Type B pancreatic cell (in vitro differentiated cells): ENCODE measurements around the gene CHAF1A. TPM values are rescaled to one million over a fixed set of nuclear protein-coding genes. Genes with fewer than 3 reads are reported as not detected.

Experiments
- DNase-seq: peaks from one replicate; pipeline ENCODE4 v3.0.0; 2021; ENCODE audit warnings: mixed read lengths; ENCODE audit not compliant: unreplicated experiment; ENCODE audit errors: extremely low spot score
- H3K27ac Mint-ChIP-seq: 2 replicates; pipeline ENCODE4 v1.8.0; 2021; ENCODE audit warnings: mild to moderate bottlenecking, mixed read lengths
- H3K27me3 Mint-ChIP-seq: 2 replicates; pipeline ENCODE4 v1.8.0; 2021; ENCODE audit warnings: mixed read lengths
- H3K36me3 Mint-ChIP-seq: 2 replicates; pipeline ENCODE4 v1.8.0; 2021; ENCODE audit warnings: mixed read lengths
- H3K4me1 Mint-ChIP-seq: one replicate; pipeline ENCODE4 v1.8.0; 2021; ENCODE audit warnings: mixed read lengths; ENCODE audit not compliant: unreplicated experiment
- H3K4me3 Mint-ChIP-seq: 2 replicates; pipeline ENCODE4 v1.8.0; 2021; ENCODE audit warnings: mild to moderate bottlenecking, mixed read lengths
- H3K9me3 Mint-ChIP-seq: 2 replicates; pipeline ENCODE4 v1.8.0; 2021; ENCODE audit warnings: mixed read lengths
- CTCF ChIP-seq: fragments of 200-600 bp; sonication (generic); conservative IDR thresholded peaks from 2 replicates; pipeline ENCODE4 v1.5.0; 2021; ENCODE audit warnings: antibody characterized with exemption, mild to moderate bottlenecking
- long read RNA-seq: library from polyadenylated mRNA; unstranded; transcript quantifications from one replicate; pipeline ENCODE4 v2.0.0, GENCODE V29; 2020
- total RNA-seq: library from RNA; stranded (reverse); gene quantifications from 2 replicates; pipeline ENCODE4 v1.2.1, GENCODE V29; 2021; ENCODE audit warnings: low replicate concordance

CHAF1A gene
- total RNA-seq, result 25.7 and 46.3 TPM in 2 replicates
- long read RNA-seq, partial matches to known transcripts, result 4 of 4 reads
- long read RNA-seq, other reads (novel, unspliced or antisense), result 0 of 4 reads

GRCh38 chr19:4402171-4403004 is at the start of gene CHAF1A:
CHAF1A (plus strand) TSS chr19:4402640; CDS start chr19:4402763, 123 bp downstream.
- H3K27me3 Mint-ChIP-seq, result no peaks in the 10 kb centered on the region
- no peaks in the 10 kb centered on the region for H3K9me3 Mint-ChIP-seq
- peaks cover 30% of the 10 kb centered on the region for H3K4me1 Mint-ChIP-seq
- peak within 1 kb of the TSS; percentile 95 for H3K27ac Mint-ChIP-seq
- TF ChIP-seq CTCF, result no peak
- DNase-seq, result peak; percentile 100
- H3K4me3 Mint-ChIP-seq, result peak within 1 kb of the TSS; percentile 93
- H3K36me3 Mint-ChIP-seq, result no peaks in the 10 kb centered on the region

GRCh38 chr19:4352701-4353121 is 49.7 kb upstream of the CHAF1A start:
- DNase-seq, result no peak

GRCh38 chr19:4354282-4354681 is 48.2 kb upstream of the CHAF1A start:
- TF ChIP-seq CTCF, result no peak
- H3K9me3 Mint-ChIP-seq, result no peaks in the 10 kb centered on the region
- H3K27me3 Mint-ChIP-seq, result no peaks in the 10 kb centered on the region
- no peaks in the 10 kb centered on the region for H3K36me3 Mint-ChIP-seq
- DNase-seq, result no peak
- H3K4me1 Mint-ChIP-seq, result no peaks in the 10 kb centered on the region
- H3K4me3 Mint-ChIP-seq, result no peak overlapping the region
- H3K27ac Mint-ChIP-seq, result no peak overlapping the region

More at GRCh38 chr19:4352701-4353121, 49.7 kb upstream of the CHAF1A start:
- Mint-ChIP-seq H3K27ac (peak overlapping the region; percentile 61), H3K36me3 (no peaks in the 10 kb centered on the region), H3K9me3 (no peaks in the 10 kb centered on the region), H3K27me3 (no peaks in the 10 kb centered on the region), H3K4me3 (no peak overlapping the region), H3K4me1 (no peaks in the 10 kb centered on the region)
- peak; percentile 97 for TF ChIP-seq CTCF

GRCh38 chr19:4354897-4355296 is 47.5 kb upstream of the CHAF1A start:
- H3K4me3 Mint-ChIP-seq, result no peak overlapping the region
- H3K36me3 Mint-ChIP-seq, result no peaks in the 10 kb centered on the region
- no peak for TF ChIP-seq CTCF

GRCh38 chr19:4357095-4357797 is 45.2 kb upstream of the CHAF1A start:
- no peaks in the 10 kb centered on the region for H3K36me3 Mint-ChIP-seq
- TF ChIP-seq CTCF, result no peak
- no peaks in the 10 kb centered on the region for H3K4me1 Mint-ChIP-seq
- H3K27me3 Mint-ChIP-seq, result no peaks in the 10 kb centered on the region
- no peaks in the 10 kb centered on the region for H3K9me3 Mint-ChIP-seq
- no peak for DNase-seq
- no peak overlapping the region for H3K27ac Mint-ChIP-seq
- no peak overlapping the region for H3K4me3 Mint-ChIP-seq

More at GRCh38 chr19:4354897-4355296, 47.5 kb upstream of the CHAF1A start:
- Mint-ChIP-seq H3K27ac (no peak overlapping the region), H3K9me3 (no peaks in the 10 kb centered on the region), H3K27me3 (no peaks in the 10 kb centered on the region), H3K4me1 (no peaks in the 10 kb centered on the region)
- DNase-seq, result no peak
